ENCODE results near the gene PLEKHG5. TPM values are rescaled to one million over a fixed set of nuclear protein-coding genes. Genes with fewer than 3 reads are reported as not detected.
"Not testable (repeated sequence)": the region's sequence is repeated elsewhere in the genome, so short reads cannot be mapped to it uniquely, and the experiment has no call there.

Gene PLEKHG5
- total RNA-seq, 4 donors from 2014 or later: 6.6 to 24.6 (median 7.9) TPM

- no peak for DNase-seq (ENCODE audit: low spot score)
- no peak for TF ChIP-seq CTCF (IDR thresholded peaks at IDR 0.05)
- no peak for ATAC-seq (ENCODE audit: low FRiP score)
These were observed 56.3 kb downstream of the PLEKHG5 start for GRCh38 chr1:6435129-6435528.

GRCh38 chr1:6434186-6434585, 57.3 kb downstream of the PLEKHG5 start:
- ATAC-seq (ENCODE audit: low FRiP score) (no peak), DNase-seq (ENCODE audit: low spot score) (no peak)
- no peak for TF ChIP-seq CTCF (IDR thresholded peaks at IDR 0.05)

GRCh38 chr1:6431645-6432579, 59.6 kb downstream of the PLEKHG5 start:
- DNase-seq (ENCODE audit: low spot score); ATAC-seq (ENCODE audit: low FRiP score): not testable (repeated sequence)

DNA sequence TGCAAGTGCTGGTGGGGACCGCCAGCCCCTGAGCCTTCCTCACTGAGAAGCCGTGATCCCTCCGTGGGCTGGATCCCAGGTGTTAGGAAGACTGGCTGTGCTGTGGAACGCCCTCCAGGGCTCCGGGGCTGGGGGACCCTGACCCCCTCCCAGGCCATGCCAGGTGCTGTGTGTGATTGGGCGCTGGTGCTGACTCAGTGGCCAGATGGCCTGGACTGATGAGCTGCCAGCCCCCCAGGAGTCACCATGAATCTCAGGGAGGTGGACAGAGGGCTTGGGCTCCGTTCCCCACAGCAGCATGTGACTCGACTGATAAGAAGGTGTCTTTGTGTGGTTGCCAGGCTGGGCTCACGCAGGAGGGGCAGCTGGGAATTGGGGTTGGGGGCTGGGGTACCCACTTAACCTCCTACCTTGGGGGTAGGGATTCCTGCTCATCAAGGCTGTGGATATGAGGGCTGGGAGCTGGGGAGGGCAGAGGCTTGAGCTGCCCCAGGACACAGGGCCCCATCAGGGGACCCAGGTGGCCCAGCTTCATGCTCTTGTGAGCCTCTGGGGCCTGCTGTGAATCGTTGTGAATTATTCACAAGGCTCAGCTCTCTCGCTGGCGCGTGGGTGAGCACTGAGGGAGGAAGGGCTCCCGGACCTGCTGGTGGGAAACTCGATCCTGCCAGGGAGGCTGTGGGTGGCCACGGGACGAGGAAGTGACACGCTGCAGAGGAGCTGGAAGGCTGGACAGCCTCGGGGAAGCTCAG, 61.6 kb downstream of the PLEKHG5 start:
- DNase-seq (ENCODE audit: low spot score); ATAC-seq (ENCODE audit: low FRiP score): not testable (repeated sequence)

GRCh38 chr1:6428453-6428852, 63.0 kb downstream of the PLEKHG5 start:
- ATAC-seq (ENCODE audit: low FRiP score): not testable (repeated sequence)

DNA sequence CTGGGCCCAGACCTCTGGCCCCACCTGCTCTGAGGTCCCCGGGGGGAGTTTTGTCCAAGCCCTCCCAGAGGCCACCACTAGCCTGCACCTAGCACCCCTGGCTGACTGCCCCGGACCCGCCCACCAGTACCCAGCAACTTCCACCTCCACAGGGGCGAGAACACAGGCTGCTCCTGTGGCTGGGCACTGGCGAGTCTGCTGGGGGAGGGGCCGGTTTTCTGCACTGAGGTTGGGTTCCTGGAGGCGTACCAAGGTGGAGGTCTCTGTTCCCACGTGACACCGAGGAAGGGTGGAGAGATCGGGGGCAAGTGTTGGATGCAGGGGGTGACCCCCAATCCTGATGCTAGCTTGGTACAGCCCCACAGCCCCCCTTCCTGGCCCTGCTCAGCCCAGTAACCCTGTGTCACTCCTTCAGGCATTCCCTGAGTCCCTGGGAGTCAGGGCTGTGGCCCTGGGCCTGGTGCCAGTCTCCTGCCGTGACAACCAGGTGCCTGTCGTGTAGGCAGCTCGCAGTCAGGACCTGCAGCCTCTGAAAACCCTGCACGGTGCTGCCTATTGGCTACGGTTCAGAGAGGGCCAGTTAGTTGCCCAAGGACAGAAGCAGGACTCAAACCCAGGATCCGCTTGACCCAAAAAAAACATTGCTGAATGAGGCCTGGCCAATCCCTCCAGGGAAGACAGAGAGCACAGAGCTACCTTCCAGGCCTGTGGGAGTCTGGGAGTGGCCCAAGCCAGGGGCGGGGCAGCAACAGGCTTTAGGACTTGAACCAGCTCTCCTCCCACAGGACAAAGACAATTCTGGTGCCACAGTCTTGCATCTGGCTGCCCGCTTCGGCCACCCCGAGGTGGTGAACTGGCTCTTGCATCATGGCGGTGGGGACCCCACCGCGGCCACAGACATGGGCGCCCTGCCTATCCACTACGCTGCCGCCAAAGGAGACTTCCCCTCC, 63.8 kb downstream of the PLEKHG5 start:
- no peak for TF ChIP-seq CTCF (IDR thresholded peaks at IDR 0.05)
- DNase-seq (ENCODE audit: low spot score) (no peak), ATAC-seq (ENCODE audit: low FRiP score) (no peak)

More at GRCh38 chr1:6428453-6428852, 63.0 kb downstream of the PLEKHG5 start:
- not testable (repeated sequence) for DNase-seq (ENCODE audit: low spot score)

GRCh38 chr1:6426972-6427350, 64.5 kb downstream of the PLEKHG5 start:
- DNase-seq (ENCODE audit: low spot score): no peak
- no peak for TF ChIP-seq CTCF (IDR thresholded peaks at IDR 0.05)
- no peak for ATAC-seq (ENCODE audit: low FRiP score)

Data from omental fat pad (tissue), 4 donors.